ENCODE data around the gene PPP1R9B.

GRCh38 chr17:50118828-50119218 lies 31.7 kb downstream of the PPP1R9B start:
- TF ChIP-seq, protein P1, sequence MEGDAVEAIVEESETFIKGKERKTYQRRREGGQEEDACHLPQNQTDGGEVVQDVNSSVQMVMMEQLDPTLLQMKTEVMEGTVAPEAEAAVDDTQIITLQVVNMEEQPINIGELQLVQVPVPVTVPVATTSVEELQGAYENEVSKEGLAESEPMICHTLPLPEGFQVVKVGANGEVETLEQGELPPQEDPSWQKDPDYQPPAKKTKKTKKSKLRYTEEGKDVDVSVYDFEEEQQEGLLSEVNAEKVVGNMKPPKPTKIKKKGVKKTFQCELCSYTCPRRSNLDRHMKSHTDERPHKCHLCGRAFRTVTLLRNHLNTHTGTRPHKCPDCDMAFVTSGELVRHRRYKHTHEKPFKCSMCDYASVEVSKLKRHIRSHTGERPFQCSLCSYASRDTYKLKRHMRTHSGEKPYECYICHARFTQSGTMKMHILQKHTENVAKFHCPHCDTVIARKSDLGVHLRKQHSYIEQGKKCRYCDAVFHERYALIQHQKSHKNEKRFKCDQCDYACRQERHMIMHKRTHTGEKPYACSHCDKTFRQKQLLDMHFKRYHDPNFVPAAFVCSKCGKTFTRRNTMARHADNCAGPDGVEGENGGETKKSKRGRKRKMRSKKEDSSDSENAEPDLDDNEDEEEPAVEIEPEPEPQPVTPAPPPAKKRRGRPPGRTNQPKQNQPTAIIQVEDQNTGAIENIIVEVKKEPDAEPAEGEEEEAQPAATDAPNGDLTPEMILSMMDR (IDR thresholded peaks at IDR 0.05; ENCODE audit: control extremely low read depth in 1 of 3, insufficient read depth in 1 of 3, low read depth in 1 of 3, low read length in 3 of 3): no peak
- TF ChIP-seq SIN3A (conservative IDR thresholded peaks at IDR 0.05 in 1 of 2, IDR thresholded peaks at IDR 0.05 in 1 of 2; ENCODE audit: low read depth in 1 of 2, low read length in 2 of 2) (no peak), POLR2A (IDR thresholded peaks at IDR 0.05; ENCODE audit: control extremely low read depth in 1 of 2, low read depth in 2 of 2, low read length in 2 of 2) (no peak), CBX8 (IDR thresholded peaks at IDR 0.05; ENCODE audit: borderline replicate concordance, low read depth, low read length) (no peak), ATF2 (IDR thresholded peaks at IDR 0.05; ENCODE audit: low read length) (no peak), SAP30 (IDR thresholded peaks at IDR 0.05; ENCODE audit: insufficient read depth, insufficient replicate concordance, low read length) (no peak), ZNF274 (IDR thresholded peaks at IDR 0.05; ENCODE audit: borderline replicate concordance, extremely low read depth, low read length) (no peak)
